GM19324 (cell line): ENCODE data around the gene SMOC2.
"Not testable (repeated sequence)": the region's sequence is repeated elsewhere in the genome, so short reads cannot be mapped to it uniquely, and the experiment has no call there.

Experiments
- ATAC-seq: cut with Tn5 transposase; IDR thresholded peaks from one replicate; pipeline ENCODE4 v1.9.1; 2021; ENCODE audit warnings: mild to moderate bottlenecking, moderate library complexity; ENCODE audit not compliant: unreplicated experiment, low FRiP score

Gene SMOC2

DNA sequence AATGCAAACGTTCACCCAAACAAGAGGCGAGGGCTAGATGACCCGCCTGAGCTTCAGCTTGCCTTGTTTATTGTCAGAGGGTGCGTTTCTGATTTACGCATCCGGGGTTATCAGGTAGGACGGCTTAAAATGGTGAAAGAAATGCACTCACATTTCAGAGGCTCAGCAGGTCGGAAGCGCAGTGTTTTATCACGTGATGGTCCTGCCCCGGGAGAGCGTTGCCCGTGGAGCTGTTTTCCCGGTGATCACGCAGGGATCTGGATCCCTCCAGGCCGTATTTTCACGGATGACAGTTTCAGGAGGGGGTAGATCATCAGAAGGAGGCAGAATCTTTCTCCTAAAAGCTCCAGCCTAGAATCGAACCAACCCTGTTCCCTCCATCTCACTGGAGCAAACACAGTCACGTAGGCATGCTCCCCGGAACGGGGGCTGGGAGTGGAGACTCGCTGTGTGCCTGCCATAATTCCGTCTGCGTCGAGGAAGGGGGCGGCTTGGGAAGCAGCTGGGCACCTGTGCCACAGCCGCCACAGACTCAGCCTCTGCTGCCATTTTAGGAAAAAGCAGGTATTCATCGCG is 121.7 kb downstream of the SMOC2 start:
- ATAC-seq = no peak

DNA sequence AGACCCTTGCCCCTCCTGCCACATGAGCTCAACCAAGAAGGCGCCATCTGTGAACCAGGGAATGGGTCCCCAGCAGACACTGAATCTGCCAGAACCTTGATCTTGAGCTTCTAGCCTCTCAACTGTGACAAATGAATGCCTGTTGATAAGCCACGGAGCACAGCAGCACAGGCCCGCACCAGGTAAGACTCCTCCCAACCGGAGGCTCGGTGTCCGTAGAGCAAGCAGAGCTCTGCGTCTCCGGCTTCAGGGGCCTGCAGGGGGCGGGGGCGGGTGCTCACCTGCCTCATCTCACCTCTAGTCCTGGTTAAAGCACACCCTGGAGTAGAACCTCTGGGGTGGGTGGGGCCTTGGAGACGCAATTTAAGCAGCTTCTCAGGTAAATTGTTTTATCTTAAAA is 122.7 kb downstream of the SMOC2 start:
- no peak for ATAC-seq

DNA sequence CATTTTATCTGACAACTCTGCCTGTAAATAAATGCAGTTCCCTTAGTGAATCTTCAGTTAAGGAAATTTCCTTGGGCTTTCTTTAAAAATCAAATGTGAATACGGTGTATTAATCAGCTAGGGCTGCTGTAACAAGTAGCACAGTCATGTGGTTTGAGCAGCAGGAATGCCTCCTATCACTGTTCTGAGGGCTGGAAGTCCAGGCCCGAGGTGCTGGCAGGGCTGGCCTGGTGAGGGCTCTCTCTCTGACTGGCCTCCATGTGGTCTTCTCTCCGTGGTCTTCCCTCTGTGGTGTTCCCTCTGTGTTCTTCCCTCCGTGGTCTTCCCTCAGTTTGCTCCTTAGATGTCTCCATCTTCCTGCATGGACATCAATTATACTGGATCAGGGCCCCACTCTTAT is 124.1 kb downstream of the SMOC2 start:
- ATAC-seq = no peak

DNA sequence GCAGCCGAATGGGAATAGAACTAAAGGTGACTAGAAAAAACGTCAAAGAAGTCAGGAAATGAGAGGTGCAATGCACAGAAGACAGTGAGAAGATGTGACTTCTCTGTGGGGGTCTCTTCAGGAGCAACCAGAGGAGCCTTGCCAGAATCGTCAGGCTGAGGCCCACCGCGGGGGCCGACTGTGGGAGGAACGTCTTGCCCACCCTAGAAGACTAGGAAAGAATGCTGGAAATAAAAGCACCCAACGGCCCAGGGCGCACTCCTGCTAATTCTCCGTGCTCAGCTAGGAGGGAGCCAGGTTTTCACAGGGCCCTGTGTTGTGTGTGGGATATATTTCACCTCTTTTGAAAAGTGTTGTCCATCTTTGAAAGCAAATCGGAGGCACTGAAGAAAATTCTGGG is 129.2 kb downstream of the SMOC2 start:
- ATAC-seq = no peak

DNA sequence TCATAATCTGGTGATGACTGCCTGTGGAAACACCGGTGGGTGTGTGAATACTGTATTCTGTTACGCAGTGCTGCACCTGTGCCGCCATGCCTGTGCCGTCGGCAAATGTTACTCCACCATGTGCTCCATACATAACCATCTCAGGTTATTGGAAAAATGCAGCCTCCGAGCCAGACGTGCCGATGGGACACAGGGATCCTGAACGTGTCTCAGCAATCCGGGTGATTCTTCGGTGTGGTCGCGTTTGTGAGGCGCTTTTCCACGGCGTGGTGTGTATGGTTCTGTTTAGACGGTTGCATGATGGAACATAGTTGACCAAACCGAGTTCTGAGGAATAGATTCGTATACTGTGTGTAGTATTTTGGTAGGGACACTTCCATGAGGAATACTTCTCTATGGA is 130.3 kb downstream of the SMOC2 start:
- ATAC-seq = no peak

DNA sequence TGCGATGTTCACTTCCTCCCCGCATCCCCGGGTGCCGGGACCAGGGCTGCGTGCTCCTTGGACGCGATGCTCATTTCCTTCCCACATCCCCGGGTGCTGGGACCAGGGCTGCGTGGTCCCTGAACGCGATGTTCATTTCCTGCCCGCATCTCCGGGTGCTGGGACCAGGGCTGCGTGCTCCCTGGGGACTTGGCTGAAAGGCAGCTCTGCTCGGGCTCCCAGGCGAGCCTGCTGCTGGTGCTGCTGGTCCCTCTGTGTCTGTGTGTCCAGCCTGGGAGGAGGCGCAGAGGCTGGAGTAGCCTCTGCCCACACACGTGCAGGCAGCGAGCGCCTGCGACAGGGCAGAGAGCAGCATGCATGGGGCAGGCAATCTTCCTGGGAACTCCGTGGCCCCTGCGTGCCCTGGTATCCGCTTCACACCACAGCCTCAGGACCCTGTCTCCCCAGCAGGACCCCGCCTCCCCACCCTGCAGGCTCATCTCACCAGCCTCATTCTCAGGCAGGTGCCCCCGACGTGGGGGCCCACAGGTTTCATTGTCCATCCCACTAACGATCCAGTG is 132.4 kb downstream of the SMOC2 start:
- not testable (repeated sequence) for ATAC-seq

DNA sequence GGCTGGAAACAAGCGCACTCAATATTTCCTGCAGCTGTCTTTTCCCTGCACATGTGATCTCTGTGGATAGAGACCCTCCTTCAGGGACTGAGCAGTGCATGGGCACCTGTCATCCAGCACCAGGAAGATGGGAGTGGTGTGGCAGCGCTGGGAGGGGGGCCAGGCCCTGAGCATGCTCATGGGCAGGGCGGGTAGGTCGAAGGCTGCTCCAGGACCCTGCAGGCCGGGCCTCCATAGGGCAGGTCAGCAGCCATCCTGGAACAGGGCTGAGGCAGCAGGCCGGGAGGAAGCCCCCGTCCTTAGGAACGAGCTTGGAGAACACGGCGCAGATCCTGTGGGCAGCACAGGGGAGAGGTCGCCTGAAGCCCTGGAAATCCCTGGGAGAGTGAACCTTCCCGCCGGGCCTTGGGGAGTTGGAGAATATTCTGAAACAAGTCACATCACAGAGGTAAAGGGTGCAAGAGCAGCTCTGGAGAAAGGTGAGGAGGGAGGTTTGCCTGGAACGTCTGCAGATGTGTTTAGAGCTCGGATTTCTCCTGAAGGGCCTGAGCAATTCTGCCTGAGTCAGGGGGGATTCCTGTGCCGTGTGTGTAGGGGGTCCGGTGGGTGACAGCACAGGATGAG is 133.2 kb downstream of the SMOC2 start:
- no peak for ATAC-seq

DNA sequence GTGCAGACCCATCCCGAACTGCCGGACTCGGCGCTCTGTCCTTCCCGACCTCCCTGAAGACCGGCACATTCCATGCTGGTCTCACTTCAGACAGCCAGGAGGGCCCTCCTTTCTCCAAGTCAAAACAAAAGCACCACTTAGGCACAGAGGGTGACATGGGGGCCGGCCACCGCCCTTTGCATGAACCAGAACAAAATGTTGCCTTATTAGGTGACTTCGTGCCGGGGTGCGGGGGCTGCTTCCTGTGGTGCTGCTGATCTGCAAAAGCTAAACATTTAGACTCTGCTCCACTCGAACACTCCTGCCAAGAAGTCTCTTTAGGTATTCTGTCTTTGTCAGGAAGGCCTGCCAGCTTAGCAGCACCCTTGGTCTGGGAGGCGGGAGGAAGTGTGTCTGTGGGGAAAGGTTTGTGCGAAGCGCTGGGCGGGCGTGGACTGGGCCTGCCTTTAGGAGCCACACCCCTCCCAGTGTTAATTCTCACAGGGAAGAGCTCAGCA is 133.8 kb downstream of the SMOC2 start:
- ATAC-seq = no peak

DNA sequence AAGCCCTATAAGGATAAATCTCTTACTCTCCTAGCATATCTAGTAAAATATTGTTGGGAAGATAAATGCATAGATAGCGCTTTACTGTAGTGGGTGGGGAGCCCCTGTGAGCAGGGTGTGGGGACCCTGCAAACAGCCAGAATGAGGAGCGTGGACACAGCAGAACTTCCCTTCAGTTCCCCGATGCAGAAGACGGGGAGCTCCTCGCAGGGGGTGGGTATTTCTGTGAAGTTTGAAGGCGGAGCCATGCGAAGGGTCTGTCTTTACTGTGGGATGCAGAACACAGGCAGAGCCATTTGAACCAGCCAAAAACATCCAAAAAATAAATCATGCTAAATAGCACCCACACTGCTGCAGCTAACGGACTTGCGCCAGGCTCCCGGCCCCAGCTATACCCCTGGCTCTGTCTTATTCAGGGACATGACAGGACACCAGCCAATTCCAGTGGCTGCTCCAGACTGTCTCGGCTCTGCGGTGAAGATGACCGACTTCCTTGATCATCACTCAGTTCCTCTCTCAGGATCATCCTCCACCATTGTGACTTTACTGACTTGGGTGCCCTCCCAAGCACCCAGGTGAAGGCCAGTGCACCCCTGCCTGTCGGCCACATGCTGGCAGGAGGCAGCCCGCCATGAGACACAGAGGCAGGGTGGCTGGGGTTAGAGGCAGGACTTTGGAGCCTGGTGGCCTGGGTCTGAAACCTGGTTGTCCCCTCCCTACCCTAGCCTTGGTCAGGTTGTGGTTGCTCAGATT is 134.5 kb downstream of the SMOC2 start:
- no peak for ATAC-seq

DNA sequence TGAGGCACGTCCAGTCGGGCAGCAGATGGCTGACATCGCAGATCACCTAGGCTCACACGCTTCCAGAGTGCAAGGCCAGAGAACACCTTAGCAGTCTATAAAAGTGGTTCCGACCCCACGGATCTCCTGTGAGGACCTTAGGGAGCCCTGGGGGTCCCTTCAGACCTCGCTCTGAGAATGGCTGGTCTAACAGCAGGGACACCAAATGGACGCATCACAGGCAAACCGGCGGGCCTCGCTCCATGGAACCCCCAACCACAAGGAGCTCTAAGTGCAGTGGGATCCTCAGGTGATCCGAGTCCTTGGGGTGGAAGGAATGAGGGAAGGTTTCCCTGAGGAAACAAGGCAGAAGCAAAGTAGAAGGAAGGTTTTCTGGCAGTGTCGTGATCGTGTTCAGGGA is 135.4 kb downstream of the SMOC2 start:
- no peak for ATAC-seq

DNA sequence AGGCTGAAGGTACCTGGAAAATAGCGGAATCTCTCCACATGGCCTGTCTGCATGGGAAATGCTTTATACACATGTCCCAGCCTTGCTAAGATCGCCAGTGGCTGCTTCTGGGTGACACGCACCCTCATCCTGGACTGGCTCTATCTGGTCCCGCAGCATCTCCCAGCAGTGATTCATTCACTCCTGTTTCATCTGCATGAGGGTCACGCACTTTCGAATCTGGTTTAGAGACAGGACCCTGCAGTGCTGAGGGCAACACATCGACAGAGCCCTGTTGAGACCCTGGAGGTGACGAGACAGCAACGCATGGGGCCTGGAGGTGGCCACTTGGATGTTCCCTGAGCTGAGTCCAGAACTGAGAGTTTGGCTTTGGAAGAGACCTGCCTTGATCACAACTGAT is 136.5 kb downstream of the SMOC2 start:
- ATAC-seq = no peak

DNA sequence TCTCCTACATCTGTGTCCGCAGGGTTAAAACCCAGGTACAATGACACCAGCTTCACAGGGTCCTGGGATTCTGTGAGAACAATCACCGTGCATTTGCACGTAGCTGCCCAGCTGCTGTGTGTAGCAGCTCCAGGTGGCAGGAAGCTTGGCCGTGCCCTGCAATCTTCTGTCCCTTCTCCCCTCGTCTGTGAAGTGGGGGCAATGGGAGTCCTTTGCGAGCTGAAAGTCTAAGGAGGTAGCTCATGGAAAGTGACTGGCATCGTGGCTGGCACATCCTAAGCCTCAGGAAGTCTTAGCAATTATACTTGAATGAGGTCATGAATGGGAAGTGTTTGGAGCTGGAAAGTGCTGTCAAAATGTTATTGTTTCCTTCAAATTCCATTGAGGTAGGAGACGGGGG is 137.1 kb downstream of the SMOC2 start:
- ATAC-seq = no peak

DNA sequence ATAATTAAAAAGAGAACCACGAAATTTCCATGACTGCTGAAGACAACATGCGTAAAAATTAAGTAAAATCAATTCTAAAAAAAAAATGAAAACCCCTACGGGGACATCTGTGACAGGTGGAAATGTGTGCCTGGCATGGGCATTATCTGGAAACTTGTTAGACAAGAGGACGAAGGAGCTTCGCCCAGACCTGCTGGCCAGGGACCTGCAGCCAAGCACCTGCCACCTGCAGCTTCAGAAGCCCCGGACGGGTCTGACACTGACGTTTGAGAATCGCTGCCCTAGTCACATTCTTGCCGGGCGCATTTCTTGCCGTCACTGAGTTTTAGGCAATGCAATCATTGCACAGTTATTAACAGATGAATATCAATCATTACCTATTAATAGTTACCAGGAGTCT is 140.3 kb downstream of the SMOC2 start:
- no peak for ATAC-seq

DNA sequence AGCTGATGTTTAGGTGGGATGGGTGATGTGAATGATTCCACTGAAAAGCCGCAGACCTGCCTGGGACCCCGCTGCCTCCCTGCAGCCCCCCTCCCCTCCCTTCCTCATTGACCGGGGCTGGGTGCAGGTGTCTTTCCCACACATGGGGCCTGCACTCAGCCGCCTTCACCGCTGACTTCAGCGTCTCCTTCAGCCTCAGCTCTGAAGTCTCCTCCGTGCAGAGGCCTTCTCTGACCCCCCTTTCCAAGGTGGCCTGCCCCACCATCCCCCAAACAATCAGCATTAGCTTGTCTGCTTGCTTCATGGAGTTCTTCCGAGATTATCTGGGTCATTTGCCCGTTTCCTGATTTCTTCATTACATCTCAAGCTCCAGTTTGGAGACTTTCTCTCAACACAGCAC is 140.7 kb downstream of the SMOC2 start:
- ATAC-seq = no peak

DNA sequence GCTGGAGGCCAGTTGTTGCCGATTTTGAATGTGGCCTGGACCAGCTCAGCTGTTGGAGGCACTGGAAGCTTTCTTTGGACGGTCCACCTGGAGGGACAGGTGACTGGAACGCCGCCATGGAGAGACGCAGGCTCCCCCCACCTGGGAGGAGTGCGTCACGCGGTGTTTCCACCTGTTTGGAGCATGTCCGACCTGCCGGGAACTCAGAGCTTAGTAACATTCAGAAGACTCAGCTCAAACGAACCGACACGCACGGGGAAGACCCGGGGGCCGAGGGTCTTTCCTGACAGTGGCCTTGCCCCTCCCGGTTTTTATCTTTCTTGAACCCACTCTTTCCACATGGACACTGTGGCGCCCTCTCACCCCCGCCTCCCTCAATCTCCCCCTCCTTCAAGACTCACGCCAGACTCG is 141.6 kb downstream of the SMOC2 start:
- ATAC-seq = no peak

DNA sequence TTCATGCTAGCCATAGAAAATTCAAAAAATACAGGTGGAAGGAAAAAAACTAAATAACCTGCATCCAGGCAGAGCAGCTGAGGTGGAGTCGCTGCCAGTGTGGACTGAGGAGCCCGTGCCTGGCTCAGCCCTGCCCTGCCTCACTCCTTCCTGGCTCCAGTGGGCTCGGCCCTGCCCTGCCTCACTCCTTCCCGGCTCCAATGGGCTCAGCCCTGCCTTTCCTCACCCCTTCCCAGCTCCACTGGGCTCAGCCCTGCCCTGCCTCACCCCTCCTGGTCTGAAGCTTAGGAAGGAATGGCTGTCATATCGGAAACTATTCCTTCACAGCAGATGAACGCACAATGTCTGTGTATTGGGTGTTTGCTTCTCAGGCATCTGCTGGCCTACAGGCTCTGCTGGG is 142.1 kb downstream of the SMOC2 start:
- no peak for ATAC-seq

DNA sequence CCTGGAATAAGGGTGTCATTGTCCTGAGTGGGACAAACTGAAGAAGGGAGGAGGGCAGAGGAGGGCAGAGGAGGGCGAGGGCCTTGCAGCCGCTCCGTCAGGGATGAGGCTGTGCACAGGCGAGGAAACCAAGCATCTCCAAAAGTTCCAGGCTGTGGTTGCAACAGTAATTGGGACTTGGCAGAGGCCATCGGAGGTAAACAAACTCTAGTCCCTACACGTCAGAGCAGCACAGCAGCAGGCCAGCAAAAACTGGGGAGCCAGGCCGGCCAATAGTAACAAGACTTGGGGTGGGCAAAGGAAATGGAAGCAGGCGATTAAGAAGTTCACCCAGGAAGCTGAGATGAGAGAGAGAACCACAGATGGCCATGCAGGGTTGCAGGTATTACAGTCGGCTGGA is 142.8 kb downstream of the SMOC2 start:
- ATAC-seq = no peak

DNA sequence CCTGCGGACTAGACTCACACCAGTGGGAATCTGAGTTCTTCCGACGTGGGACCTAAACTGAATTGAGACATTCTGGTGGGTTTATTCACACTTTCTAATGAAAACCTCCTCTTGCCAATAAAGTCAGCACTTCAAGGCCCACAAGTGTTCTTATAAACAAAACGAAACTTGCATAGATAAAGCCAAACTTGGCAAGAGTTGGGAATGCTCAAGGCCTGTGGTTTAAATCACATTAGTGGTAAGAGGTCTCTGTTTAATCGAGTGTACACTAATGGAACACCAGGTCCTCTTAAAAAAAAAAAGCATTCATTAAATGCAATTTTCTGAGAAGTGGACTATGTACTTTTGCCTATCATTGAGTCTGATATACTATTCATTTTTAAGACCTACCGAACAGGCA is 143.3 kb downstream of the SMOC2 start:
- ATAC-seq = no peak

DNA sequence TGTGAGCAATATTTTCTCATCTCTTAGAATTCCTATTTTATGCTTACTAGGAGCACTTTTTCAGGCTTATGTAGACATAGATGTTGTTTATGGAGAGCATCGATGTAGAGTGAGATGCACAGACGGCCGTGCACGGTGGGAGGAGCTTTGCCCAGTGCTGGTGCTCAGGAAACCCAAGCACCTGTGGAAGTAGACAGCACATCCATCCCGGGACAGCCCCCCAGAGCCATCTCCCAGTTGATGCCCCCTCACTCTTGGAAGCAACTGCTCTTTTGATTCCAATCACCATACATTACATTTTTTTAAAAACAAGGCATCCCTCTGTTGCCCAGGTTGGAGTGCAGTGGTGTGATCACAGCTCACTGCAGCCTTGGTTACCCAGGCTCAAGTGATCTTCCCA is 143.7 kb downstream of the SMOC2 start:
- ATAC-seq = no peak

DNA sequence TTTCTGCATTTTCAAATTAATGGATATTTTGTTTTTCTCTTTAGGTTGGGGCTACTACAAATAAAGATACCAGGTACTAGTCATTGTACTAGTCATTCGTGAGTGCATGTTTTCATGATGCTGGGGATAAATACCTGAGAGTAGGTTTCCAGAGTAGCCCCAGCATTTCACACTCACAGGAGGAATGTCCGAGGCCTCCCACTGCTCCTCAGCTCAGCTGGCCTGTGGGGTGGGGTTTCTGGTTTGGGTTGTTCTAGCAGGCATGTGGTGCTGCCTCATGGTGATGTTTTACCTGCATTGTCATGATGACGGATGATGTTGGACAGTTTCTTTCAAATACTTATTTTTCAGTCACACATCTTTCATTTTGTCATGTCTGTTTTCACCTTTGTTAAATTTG is 144.5 kb downstream of the SMOC2 start:
- ATAC-seq = no peak

DNA sequence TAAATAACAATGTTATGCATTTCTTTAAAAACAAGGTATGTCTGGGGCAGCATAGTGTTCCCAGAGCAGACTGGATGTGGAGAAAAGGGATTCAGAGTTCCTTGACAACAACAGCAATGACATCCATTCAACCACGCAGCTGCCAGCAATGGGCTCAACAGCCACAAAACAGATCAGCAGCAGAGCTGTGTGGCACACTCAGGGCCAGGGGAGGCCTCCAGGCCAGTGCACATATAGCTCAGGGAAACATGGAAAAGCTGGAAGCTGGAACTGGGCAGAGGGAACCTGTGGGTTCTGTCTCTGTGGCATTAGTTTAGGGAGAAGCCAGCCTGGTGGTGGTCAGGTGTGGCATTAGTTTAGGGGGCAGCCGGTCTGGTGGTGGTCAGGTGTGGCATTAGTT is 148.3 kb downstream of the SMOC2 start:
- ATAC-seq = no peak

DNA sequence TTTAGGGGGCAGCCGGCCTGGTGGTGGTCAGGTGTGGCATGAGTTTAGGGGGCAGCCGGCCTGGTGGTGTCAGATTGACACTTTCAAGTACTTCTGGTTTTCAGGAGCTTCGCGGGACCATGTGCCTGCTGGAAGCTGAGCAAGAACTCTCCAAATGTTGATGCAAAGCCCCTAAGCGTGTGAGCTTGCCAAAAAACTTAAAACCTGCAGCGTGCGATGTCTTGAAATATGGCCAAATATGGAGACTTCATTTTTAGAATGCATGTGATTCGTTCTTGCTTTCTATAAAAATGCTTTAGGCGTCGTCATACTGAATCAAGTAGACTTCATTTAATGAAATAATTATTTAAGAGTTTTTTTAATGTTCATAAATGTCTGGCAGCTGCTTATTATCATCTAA is 149.4 kb downstream of the SMOC2 start:
- ATAC-seq = no peak
